ENCODE data around the gene NUCB1.

GRCh38 chr19:48922548-48923490 is 22.7 kb downstream of the NUCB1 start:
- TF ChIP-seq ZNF165 (CRISPR knock-in tag; IDR thresholded peaks at IDR 0.05; ENCODE audit: borderline replicate concordance) (no peak), POLR2A (conservative IDR thresholded peaks at IDR 0.05) (no peak), ZNF76 (CRISPR knock-in tag; IDR thresholded peaks at IDR 0.05; ENCODE audit: borderline replicate concordance) (no peak), TAF1 (IDR thresholded peaks at IDR 0.05; ENCODE audit: control insufficient read depth, extremely low read depth, insufficient read depth, low read length, severe bottlenecking) (no peak), E2F6 (IDR thresholded peaks at IDR 0.05; ENCODE audit: borderline replicate concordance in 1 of 2, extremely low read depth in 1 of 2, insufficient read depth in 1 of 2, insufficient read length in 1 of 2, low read depth in 1 of 2, low read length in 1 of 2, poor library complexity in 1 of 2, severe bottlenecking in 1 of 2) (no peak), ZBED1 (IDR thresholded peaks at IDR 0.05) (no peak), PHF21A (IDR thresholded peaks at IDR 0.05; ENCODE audit: borderline replicate concordance, low read depth) (no peak), CHD2 (IDR thresholded peaks at IDR 0.05; ENCODE audit: low read depth, low read length) (no peak), BACH1 (tag; IDR thresholded peaks at IDR 0.05) (no peak), FOXA1 (IDR thresholded peaks at IDR 0.05; ENCODE audit: borderline replicate concordance) (no peak), ETV6 (IDR thresholded peaks at IDR 0.05; ENCODE audit: borderline replicate concordance in 1 of 2, low read depth in 2 of 2, low read length in 1 of 2) (no peak), ETV6 (CRISPR knock-in tag; IDR thresholded peaks at IDR 0.05; ENCODE audit: borderline replicate concordance) (no peak), STAT5B (CRISPR knock-in tag; IDR thresholded peaks at IDR 0.05) (no peak), SAFB (IDR thresholded peaks at IDR 0.05; ENCODE audit: borderline replicate concordance, low read depth, low read length) (no peak), U2AF1 (optimal IDR thresholded peaks at IDR 0.05; ENCODE audit: low read depth, low read length) (no peak)
